K562 (cell line): ENCODE measurements around the gene SACS. TPM values are rescaled to one million over a fixed set of nuclear protein-coding genes. Genes with fewer than 3 reads are reported as not detected.

Experiments
- ATAC-seq: fragments of 200-7000 bp; cut with Tn5 transposase; 3 replicates; pipeline ENCODE4 v1.9.1; 2020; ENCODE audit warnings: moderate library complexity
- BruUV-seq: library from RNA; stranded (reverse); fragments of 400-500 nt; replicated peaks from 2 replicates; lab custom pipeline; 2021; lab: Mats Ljungman, UMichigan
- CTCF ChIA-PET: fragments of 300-600 bp; formaldehyde crosslinking; extraction: SDS; loops from one replicate; lab custom pipeline; 2021; ENCODE audit warnings: low intra/inter-chr PET ratio; lab: Yijun Ruan, JAX
- POLR2A ChIA-PET: fragments of 300-600, 350-650 bp; sonication (Branson Sonifier 250); formaldehyde crosslinking; extraction: SDS; loops from one replicate; lab custom pipeline; 2021; ENCODE audit warnings: antibody characterized with exemption, inconsistent platforms; lab: Yijun Ruan, JAX
- DNase-seq, 4 experiments: peaks; one replicate each; pipeline versions ENCODE4 v3.0.0 to v3.0.0-alpha.2; 2011 to 2018; ENCODE audit warnings: low spot score in 3 of 4, mixed read lengths in 3 of 4; ENCODE audit errors: extremely low read depth in 1 of 4
- FAIRE-seq: peaks from 2 replicates; lab custom pipeline; 2011; peaks lifted over from hg19 to GRCh38; lab: Jason Lieb, UNC
- H2AFZ ChIP-seq: 2 replicates; pipeline ENCODE4 v1.6.0; 2011; ENCODE audit warnings: low read depth, low read length, control low read depth, inconsistent platforms
- H3K27ac ChIP-seq: fragments of 200-600 bp; 3 replicates; pipeline ENCODE4 v1.8.0; 2011; ENCODE audit warnings: low read depth, mild to moderate bottlenecking, control low read depth, inconsistent platforms, low read length, moderate library complexity, mixed read lengths; ENCODE audit errors: extremely low read depth
- H3K27me3 ChIP-seq, 2 experiments: fragments of 300-600 bp in 1 of 2; 2 replicates in 1 of 2; 3 replicates in 1 of 2; pipeline versions ENCODE4 v1.6.0 to v1.8.0; 2011; ENCODE audit warnings: inconsistent platforms in 2 of 2, low read length in 2 of 2, mild to moderate bottlenecking in 1 of 2, mixed read lengths in 1 of 2, moderate library complexity in 1 of 2; ENCODE audit not compliant: control insufficient read depth in 2 of 2, insufficient read depth in 2 of 2
- H3K36me3 ChIP-seq: fragments of 300-600 bp; 3 replicates; pipeline ENCODE4 v1.8.0; 2011; ENCODE audit warnings: mild to moderate bottlenecking, low read length, inconsistent platforms; ENCODE audit not compliant: control insufficient read depth, insufficient read depth
- H3K4me1 ChIP-seq, 2 experiments: fragments of 200-600 bp in 1 of 2; replicated peaks in 1 of 2; 2 replicates in 1 of 2; 3 replicates in 1 of 2; pipeline versions ENCODE4 v1.5.1 to v1.8.0; 2011; ENCODE audit warnings: inconsistent platforms in 2 of 2, low read length in 2 of 2, mild to moderate bottlenecking in 1 of 2, mixed read lengths in 1 of 2, moderate library complexity in 1 of 2; ENCODE audit not compliant: control insufficient read depth in 2 of 2, insufficient read depth in 2 of 2
- H3K4me2 ChIP-seq: 2 replicates; pipeline ENCODE4 v1.6.1; 2011; ENCODE audit warnings: low read length, control low read depth, inconsistent platforms, mixed read lengths; ENCODE audit not compliant: insufficient read depth
- H3K4me3 ChIP-seq: fragments of 200-600 bp; sonication (generic), shearing (Covaris generic); 2 replicates; pipeline ENCODE4 v1.5.1; 2016; ENCODE audit warnings: control low read depth, inconsistent platforms
- H3K79me2 ChIP-seq: fragments of 200-600 bp; 3 replicates; pipeline ENCODE4 v1.8.0; 2011; ENCODE audit warnings: low read length, inconsistent platforms; ENCODE audit not compliant: control insufficient read depth, insufficient read depth
- H3K9ac ChIP-seq, 2 experiments: 2 replicates each; pipeline versions ENCODE4 v1.6.0 to v1.6.1; 2011; ENCODE audit warnings: low read depth in 2 of 2, low read length in 2 of 2, control low read depth in 1 of 2, inconsistent platforms in 1 of 2, mild to moderate bottlenecking in 1 of 2, mixed read lengths in 1 of 2; ENCODE audit not compliant: insufficient read depth in 1 of 2
- H3K9me1 ChIP-seq: one replicate; pipeline ENCODE4 v1.6.0; 2011; ENCODE audit warnings: inconsistent platforms, mild to moderate bottlenecking, low read length, moderate library complexity; ENCODE audit not compliant: control insufficient read depth, insufficient read depth
- H3K9me3 ChIP-seq: replicated peaks from 2 replicates; pipeline ENCODE4 v1.5.1; 2011; ENCODE audit warnings: low read depth, low read length, inconsistent platforms; ENCODE audit not compliant: control insufficient read depth, insufficient read depth
- H4K20me1 ChIP-seq: replicated peaks from 2 replicates; pipeline ENCODE4 v1.6.1; 2011; ENCODE audit warnings: low read length, inconsistent platforms, mixed read lengths; ENCODE audit not compliant: control insufficient read depth, insufficient read depth
- E2F5 ChIP-seq: sonication (generic); formaldehyde crosslinking; IDR thresholded peaks from 2 replicates; pipeline ENCODE4 v1.8.0; 2022; ENCODE audit warnings: mild to moderate bottlenecking, missing genetic modification reagents
- EZH2 ChIP-seq: IDR thresholded peaks from 2 replicates; pipeline ENCODE4 v1.6.1; 2012; ENCODE audit warnings: low read depth, mild to moderate bottlenecking, inconsistent platforms, low read length, borderline replicate concordance
- HNRNPK ChIP-seq: fragments of 200-400 bp; formaldehyde crosslinking; IDR thresholded peaks from one replicate; pipeline ENCODE4 v1.6.1; 2018; ENCODE audit warnings: mild to moderate bottlenecking, low read depth, low read length; ENCODE audit not compliant: poor library complexity, severe bottlenecking
- NR4A1 ChIP-seq, 2 experiments: fragments of 250-450 bp in 1 of 2; fragments of 450-650 bp in 1 of 2; sonication (Bioruptor Pico) in 1 of 2; IDR thresholded peaks; 2 replicates each; pipeline versions ENCODE4 v1.4.0 to v1.6.1; 2016 to 2020; ENCODE audit warnings: mild to moderate bottlenecking in 2 of 2, missing compliant biosample characterization in 1 of 2, missing genetic modification characterization in 1 of 2, moderate library complexity in 1 of 2
- PML ChIP-seq: IDR thresholded peaks from 2 replicates; pipeline ENCODE4 v1.6.1; 2012; ENCODE audit warnings: low read length, inconsistent platforms
- RAD21 ChIP-seq, 2 experiments: fragments of 250-450 bp in 1 of 2; fragments of 450-650 bp in 1 of 2; sonication (Bioruptor Pico) in 1 of 2; formaldehyde crosslinking in 1 of 2; IDR thresholded peaks in 1 of 2; conservative IDR thresholded peaks in 1 of 2; 2 replicates each; pipeline versions ENCODE4 v1.4.0 to v1.8.0; 2020 to 2022; ENCODE audit warnings: mild to moderate bottlenecking in 2 of 2, moderate library complexity in 1 of 2
- USF2 ChIP-seq: sonication (generic); formaldehyde crosslinking; IDR thresholded peaks from 2 replicates; pipeline ENCODE4 v1.5.0; 2020; ENCODE audit warnings: missing genetic modification reagents
- YBX1 ChIP-seq: fragments of 450-650 bp; IDR thresholded peaks from 2 replicates; pipeline ENCODE4 v1.7.1; 2016; ENCODE audit warnings: mild to moderate bottlenecking
- ZNF3 ChIP-seq: fragments of 250-450 bp; sonication (Bioruptor Pico); IDR thresholded peaks from 2 replicates; pipeline ENCODE4 v1.5.0; 2021; ENCODE audit warnings: mild to moderate bottlenecking, moderate library complexity
- WGBS: fragments of 100-300 bp; shearing (Covaris generic); methylation state at CpG from one replicate; pipeline ENCODE4 v1.1.6; 2016; ENCODE audit warnings: low coverage, mixed read lengths; ENCODE audit not compliant: insufficient coverage; ENCODE audit errors: missing lambda C conversion rate; 5-methylcytosine and 5-hydroxymethylcytosine counted together
- in situ Hi-C: fragments of 300-500 bp; cut with MboI; formaldehyde crosslinking; loops from 4 replicates; pipeline ENCODE4 v1.15.0; 2018; ENCODE audit warnings: inconsistent platforms, mixed read lengths
- intact Hi-C: fragments of 100-400 bp; cut with micrococcal nuclease; formaldehyde crosslinking; loops from 2 replicates; pipeline ENCODE4 v1.14.2; 2022
- polyA plus RNA-seq, 8 experiments: library from polyadenylated mRNA; depleted of rRNA in 4 of 8; stranded (reverse) in 5 of 8; unstranded in 3 of 8; fragments of >200 nt; fragmentation: Nextera tagmentation in 2 of 8; fragmentation: Illumina TruSeq in 1 of 8; extraction: Ambion mirVana in 2 of 8; extraction: Trizol in 1 of 8; gene quantifications; 2 replicates each; pipeline versions ENCODE4 v1.2.1 to v1.2.3, GENCODE V29; 2011 to 2014; ENCODE audit warnings: inconsistent platforms in 1 of 8, missing spikeins in 1 of 8
- total RNA-seq, 7 experiments: library from RNA; depleted of rRNA in 6 of 7; stranded (reverse); fragments of >200 nt in 6 of 7; fragmentation: Illumina TruSeq in 2 of 7; extraction: Trizol in 2 of 7; gene quantifications; 2 replicates each; pipeline versions ENCODE4 v1.2.1 to v1.2.3, GENCODE V29; 2011 to 2021; ENCODE audit warnings: low replicate concordance in 1 of 7
- TF ChIP-seq, protein P1 (sequence below), 2 experiments: fragments of 450-650 bp in 1 of 2; IDR thresholded peaks; 2 replicates each; pipeline ENCODE4 v1.6.1; 2011 to 2017; ENCODE audit warnings: low read depth in 2 of 2, antibody characterized with exemption in 1 of 2, borderline replicate concordance in 1 of 2, low read length in 1 of 2, mild to moderate bottlenecking in 1 of 2, mixed read lengths in 1 of 2; ENCODE audit not compliant: control insufficient read depth in 1 of 2
- TF ChIP-seq, protein P2 (sequence below): fragments of 200-400 bp; formaldehyde crosslinking; IDR thresholded peaks from 2 replicates; pipeline ENCODE4 v1.6.1; 2017; ENCODE audit warnings: mild to moderate bottlenecking, low read depth, low read length, moderate library complexity

SACS gene
- total and polyA plus RNA-seq, 9 of the 15 experiments (the other 6 are each of a cell fraction or from before 2014, with no cell fraction given) = 4.7 to 28.2 (median 18.9) TPM

GRCh38 chr13:23381866-23382265 lies 51.6 kb downstream of the SACS start:
- in situ Hi-C loops = no loop called here
- ATAC-seq (no peak), FAIRE-seq (no peak)

More at GRCh38 chr13:23381866-23382265, 51.6 kb downstream of the SACS start:
- ChIA-PET CTCF (no interaction called here), POLR2A (no interaction called here)
- 0% methylated on average over 6 of the region's 6 CpGs for WGBS
- intact Hi-C loops = no loop called here
- TF ChIP-seq ZNF3 (no peak), PML (no peak), E2F5 (CRISPR knock-in tag) (no peak), HNRNPK (no peak), YBX1 (no peak), RAD21 (CRISPR knock-in tag; conservative IDR thresholded peaks at IDR 0.05 in 1 of 2, IDR thresholded peaks at IDR 0.05 in 1 of 2) (no peak), USF2 (CRISPR knock-in tag) (no peak), EZH2 (no peak), NR4A1 (CRISPR knock-in tag; IDR thresholded peaks at IDR 0.05) (no peak), NR4A1 (tag; IDR thresholded peaks at IDR 0.05) (no peak)
- TF ChIP-seq, protein P1, sequence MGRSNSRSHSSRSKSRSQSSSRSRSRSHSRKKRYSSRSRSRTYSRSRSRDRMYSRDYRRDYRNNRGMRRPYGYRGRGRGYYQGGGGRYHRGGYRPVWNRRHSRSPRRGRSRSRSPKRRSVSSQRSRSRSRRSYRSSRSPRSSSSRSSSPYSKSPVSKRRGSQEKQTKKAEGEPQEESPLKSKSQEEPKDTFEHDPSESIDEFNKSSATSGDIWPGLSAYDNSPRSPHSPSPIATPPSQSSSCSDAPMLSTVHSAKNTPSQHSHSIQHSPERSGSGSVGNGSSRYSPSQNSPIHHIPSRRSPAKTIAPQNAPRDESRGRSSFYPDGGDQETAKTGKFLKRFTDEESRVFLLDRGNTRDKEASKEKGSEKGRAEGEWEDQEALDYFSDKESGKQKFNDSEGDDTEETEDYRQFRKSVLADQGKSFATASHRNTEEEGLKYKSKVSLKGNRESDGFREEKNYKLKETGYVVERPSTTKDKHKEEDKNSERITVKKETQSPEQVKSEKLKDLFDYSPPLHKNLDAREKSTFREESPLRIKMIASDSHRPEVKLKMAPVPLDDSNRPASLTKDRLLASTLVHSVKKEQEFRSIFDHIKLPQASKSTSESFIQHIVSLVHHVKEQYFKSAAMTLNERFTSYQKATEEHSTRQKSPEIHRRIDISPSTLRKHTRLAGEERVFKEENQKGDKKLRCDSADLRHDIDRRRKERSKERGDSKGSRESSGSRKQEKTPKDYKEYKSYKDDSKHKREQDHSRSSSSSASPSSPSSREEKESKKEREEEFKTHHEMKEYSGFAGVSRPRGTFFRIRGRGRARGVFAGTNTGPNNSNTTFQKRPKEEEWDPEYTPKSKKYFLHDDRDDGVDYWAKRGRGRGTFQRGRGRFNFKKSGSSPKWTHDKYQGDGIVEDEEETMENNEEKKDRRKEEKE (IDR thresholded peaks at IDR 0.05; ENCODE audit: borderline replicate concordance in 1 of 2, control insufficient read depth in 1 of 2, low read depth in 2 of 2, low read length in 1 of 2) = no peak
- TF ChIP-seq, protein P2, sequence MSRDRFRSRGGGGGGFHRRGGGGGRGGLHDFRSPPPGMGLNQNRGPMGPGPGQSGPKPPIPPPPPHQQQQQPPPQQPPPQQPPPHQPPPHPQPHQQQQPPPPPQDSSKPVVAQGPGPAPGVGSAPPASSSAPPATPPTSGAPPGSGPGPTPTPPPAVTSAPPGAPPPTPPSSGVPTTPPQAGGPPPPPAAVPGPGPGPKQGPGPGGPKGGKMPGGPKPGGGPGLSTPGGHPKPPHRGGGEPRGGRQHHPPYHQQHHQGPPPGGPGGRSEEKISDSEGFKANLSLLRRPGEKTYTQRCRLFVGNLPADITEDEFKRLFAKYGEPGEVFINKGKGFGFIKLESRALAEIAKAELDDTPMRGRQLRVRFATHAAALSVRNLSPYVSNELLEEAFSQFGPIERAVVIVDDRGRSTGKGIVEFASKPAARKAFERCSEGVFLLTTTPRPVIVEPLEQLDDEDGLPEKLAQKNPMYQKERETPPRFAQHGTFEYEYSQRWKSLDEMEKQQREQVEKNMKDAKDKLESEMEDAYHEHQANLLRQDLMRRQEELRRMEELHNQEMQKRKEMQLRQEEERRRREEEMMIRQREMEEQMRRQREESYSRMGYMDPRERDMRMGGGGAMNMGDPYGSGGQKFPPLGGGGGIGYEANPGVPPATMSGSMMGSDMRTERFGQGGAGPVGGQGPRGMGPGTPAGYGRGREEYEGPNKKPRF = no peak
- no peaks in the 10 kb centered on the region for H3K9me3 ChIP-seq
- no peak overlapping the region for H3K9ac ChIP-seq
- H4K20me1 ChIP-seq = no peaks in the 10 kb centered on the region
- H3K4me3 ChIP-seq = no peak overlapping the region
- H3K79me2 ChIP-seq = no peaks in the 10 kb centered on the region
- no peaks in the 10 kb centered on the region for H3K36me3 ChIP-seq
- no peaks in the 10 kb centered on the region for H3K4me1 ChIP-seq
- no TSS peak for BruUV-seq
- no peak overlapping the region for H2AFZ ChIP-seq
- no peak for DNase-seq
- H3K4me2 ChIP-seq = no peak overlapping the region
- H3K27me3 ChIP-seq = peaks cover 10 to 11% of the 10 kb centered on the region in 2 experiments; a peak in 4 of 5 replicates
- H3K9me1 ChIP-seq = no peaks in the 10 kb centered on the region
- no peak overlapping the region for H3K27ac ChIP-seq
